Naive thymus-derived CD8-positive, alpha-beta T cell (primary cell): Measurements from ENCODE around the gene CREG1. TPM values are rescaled to one million over a fixed set of nuclear protein-coding genes. Genes with fewer than 3 reads are reported as not detected.

Experiments
- ATAC-seq, 2 donors: fragments of 150-1000 bp; cut with Tn5 transposase in 1 of 2; sonication (Bioruptor Pico), chemical (Tn5 transposase) in 1 of 2; 1 replicate in 1 of 2; 2 replicates in 1 of 2; pipeline ENCODE4 v1.10.0; 2021; ENCODE audit warnings: mild to moderate bottlenecking in 2 of 2, moderate library complexity in 2 of 2
- POLR2A ChIA-PET: fragments of 350-600 bp; sonication (Branson Sonifier 250); formaldehyde crosslinking; loops from one replicate; lab custom pipeline; 2021; ENCODE audit warnings: antibody characterized with exemption; lab: Charles Lee
- DNase-seq, 10 donors: peaks; one replicate each; pipeline versions ENCODE4 v3.0.0 to v3.0.0-alpha.2; 2020 to 2022
- H3K27ac Mint-ChIP-seq, 10 donors: one replicate each; pipeline ENCODE4 v1.8.0; 2020 to 2022; ENCODE audit warnings: mild to moderate bottlenecking in 10 of 10, mixed read lengths in 10 of 10, moderate library complexity in 4 of 10, inconsistent platforms in 1 of 10
- H3K27me3 Mint-ChIP-seq, 5 donors: one replicate each; pipeline ENCODE4 v1.8.0; 2021 to 2022; ENCODE audit warnings: mixed read lengths in 5 of 5
- H3K36me3 Mint-ChIP-seq, 3 donors: one replicate each; pipeline ENCODE4 v1.8.0; 2020 to 2022; ENCODE audit warnings: mixed read lengths in 3 of 3, mild to moderate bottlenecking in 2 of 3, inconsistent platforms in 1 of 3
- H3K4me1 Mint-ChIP-seq, 4 donors: one replicate each; pipeline ENCODE4 v1.8.0; 2021 to 2022; ENCODE audit warnings: mixed read lengths in 4 of 4
- H3K4me3 Mint-ChIP-seq, 10 donors: one replicate each; pipeline ENCODE4 v1.8.0; 2020 to 2022; ENCODE audit warnings: mild to moderate bottlenecking in 10 of 10, mixed read lengths in 10 of 10, moderate library complexity in 6 of 10, inconsistent platforms in 1 of 10
- H3K9me3 Mint-ChIP-seq, 9 donors: one replicate each; pipeline ENCODE4 v1.8.0; 2020 to 2022; ENCODE audit warnings: mixed read lengths in 9 of 9, mild to moderate bottlenecking in 3 of 9, inconsistent platforms in 1 of 9, moderate library complexity in 1 of 9
- polyA plus RNA-seq, 3 donors: library from polyadenylated mRNA; unstranded; fragments of 300-500 nt; fragmentation: Illumina TruSeq; gene quantifications; one replicate each; pipeline ENCODE4 v1.2.3, GENCODE V29; 2021
- total RNA-seq, 8 experiments: library from RNA in 2 of 8; stranded (reverse) in 2 of 8; gene quantifications; one replicate each; pipeline ENCODE4 v1.2.3 and lab custom pipeline; 2021 to 2026

Gene CREG1
- total and polyA plus RNA-seq, 5 experiments from 2014 or later: 13.8 to 26.8 (median 15.5) TPM

DNA sequence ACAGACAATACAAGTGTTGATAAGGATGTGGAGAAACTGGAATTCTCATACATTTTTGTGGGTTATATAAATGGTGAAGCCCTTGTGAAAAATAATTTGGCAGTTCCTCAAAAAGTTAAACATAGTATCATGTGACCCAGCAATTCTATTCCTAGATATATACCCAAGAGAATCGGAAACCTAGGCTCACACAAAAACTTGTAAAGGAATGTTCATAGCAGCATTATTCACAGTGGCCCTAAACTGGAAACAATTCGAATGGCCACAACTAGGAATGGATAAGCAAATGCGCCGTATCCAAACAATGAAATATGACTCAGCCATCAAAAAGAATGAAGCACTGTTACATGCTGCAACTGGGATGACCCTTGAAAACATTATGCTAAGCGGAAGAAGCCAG is 31.3 kb downstream of the CREG1 start:
- peaks cover 0 to 4% (median 0%) of the 10 kb centered on the region in 9 donors for H3K9me3 Mint-ChIP-seq
- no peak overlapping the region for H3K4me3 Mint-ChIP-seq
- ATAC-seq (no peak), DNase-seq (no peak)
- no peaks in the 10 kb centered on the region for H3K27me3 Mint-ChIP-seq
- POLR2A ChIA-PET: no interaction called here
- peaks cover 0 to 6% (median 0%) of the 10 kb centered on the region in 3 donors for H3K36me3 Mint-ChIP-seq
- peaks cover 12 to 27% (median 20%) of the 10 kb centered on the region in 4 donors for H3K4me1 Mint-ChIP-seq
- H3K27ac Mint-ChIP-seq: no peak overlapping the region

DNA sequence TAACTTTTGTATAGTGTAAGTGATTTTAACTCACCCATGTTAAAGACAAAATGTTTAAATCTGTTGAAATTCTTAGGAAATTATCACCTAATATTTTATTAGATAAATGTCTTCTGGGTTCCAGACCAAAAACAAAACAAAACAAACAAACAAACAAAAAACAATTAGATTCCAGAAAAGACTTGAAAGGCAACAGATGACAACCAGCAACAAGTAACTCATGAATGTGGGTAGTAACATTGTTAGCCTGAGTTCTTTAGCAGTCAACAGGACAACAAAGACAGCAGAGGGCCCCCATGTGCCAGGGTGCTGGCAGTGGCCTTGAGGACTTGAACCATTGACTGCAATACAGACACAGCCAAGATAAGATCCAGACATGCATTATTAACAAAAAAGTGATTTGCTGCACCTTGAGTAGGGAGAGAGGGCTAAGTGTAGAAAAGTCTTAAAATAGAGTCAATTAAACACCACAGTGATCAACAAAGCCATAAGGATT is 32.8 kb downstream of the CREG1 start:
- Mint-ChIP-seq H3K36me3 (peaks cover 0 to 15% (median 10%) of the 10 kb centered on the region in 3 donors), H3K4me1 (peaks cover 17 to 42% (median 22%) of the 10 kb centered on the region in 4 donors), H3K9me3 (peaks cover 0 to 4% (median 0%) of the 10 kb centered on the region in 9 donors), H3K4me3 (peak overlapping the region in 1 of 10 donors; percentile 16), H3K27me3 (no peaks in the 10 kb centered on the region), H3K27ac (peak overlapping the region in 5 of 10 donors; percentile 21 to 77 (median 69))
- POLR2A ChIA-PET: interaction anchor here (1.0 kb wide), 1 partner anchor 35 kb away, joined by 3 read pairs; no protein-coding TSS in a partner anchor
- no peak for ATAC-seq
- no peak for DNase-seq

DNA sequence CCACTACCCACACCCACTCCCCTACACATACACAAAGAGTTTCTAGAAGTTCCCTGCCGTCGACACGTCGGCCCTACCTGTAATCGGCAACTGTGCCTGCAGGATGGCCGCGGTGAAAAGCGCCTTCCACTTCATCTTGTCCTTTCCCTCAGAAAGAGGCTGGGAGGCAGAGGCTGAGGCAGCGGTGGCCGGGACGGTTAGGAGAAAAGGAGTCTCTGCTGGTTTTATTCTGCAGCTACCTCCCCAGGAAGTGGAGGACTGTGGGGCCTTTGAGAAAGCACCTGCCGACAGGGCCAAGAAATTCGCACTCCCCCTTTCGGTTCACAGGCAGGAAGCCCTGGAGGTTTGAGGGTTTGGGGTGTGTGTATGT is 35.2 kb downstream of the CREG1 start, which contains the start of gene CD247:
Gene CD247, minus strand, starts transcription at position 199 of the 370 bp plus-strand sequence. Its CDS starts 64 bp downstream, at position 135.
- peak; percentile 50 to 88 (median 78) for DNase-seq
- H3K27me3 Mint-ChIP-seq: no peaks in the 10 kb centered on the region
- peak; percentile 70 to 80 for ATAC-seq
- peaks cover 0 to 27% (median 20%) of the 10 kb centered on the region in 3 donors for H3K36me3 Mint-ChIP-seq
- H3K9me3 Mint-ChIP-seq: peaks cover 0 to 2% (median 0%) of the 10 kb centered on the region in 9 donors
- peaks cover 13 to 51% (median 38%) of the 10 kb centered on the region in 4 donors for H3K4me1 Mint-ChIP-seq
- H3K27ac Mint-ChIP-seq: peak within 1 kb of the TSS; percentile 97 to 100 (median 99)
- peak within 1 kb of the TSS; percentile 93 to 100 (median 99) for H3K4me3 Mint-ChIP-seq
- POLR2A ChIA-PET: interaction anchor here (0.6 to 6.6 kb wide), 22 partner anchors 10 to 297 kb away, joined by 3 to 124 read pairs (median 20); partner anchors contain the start of genes CREG1, POU2F1 and RCSD1

DNA sequence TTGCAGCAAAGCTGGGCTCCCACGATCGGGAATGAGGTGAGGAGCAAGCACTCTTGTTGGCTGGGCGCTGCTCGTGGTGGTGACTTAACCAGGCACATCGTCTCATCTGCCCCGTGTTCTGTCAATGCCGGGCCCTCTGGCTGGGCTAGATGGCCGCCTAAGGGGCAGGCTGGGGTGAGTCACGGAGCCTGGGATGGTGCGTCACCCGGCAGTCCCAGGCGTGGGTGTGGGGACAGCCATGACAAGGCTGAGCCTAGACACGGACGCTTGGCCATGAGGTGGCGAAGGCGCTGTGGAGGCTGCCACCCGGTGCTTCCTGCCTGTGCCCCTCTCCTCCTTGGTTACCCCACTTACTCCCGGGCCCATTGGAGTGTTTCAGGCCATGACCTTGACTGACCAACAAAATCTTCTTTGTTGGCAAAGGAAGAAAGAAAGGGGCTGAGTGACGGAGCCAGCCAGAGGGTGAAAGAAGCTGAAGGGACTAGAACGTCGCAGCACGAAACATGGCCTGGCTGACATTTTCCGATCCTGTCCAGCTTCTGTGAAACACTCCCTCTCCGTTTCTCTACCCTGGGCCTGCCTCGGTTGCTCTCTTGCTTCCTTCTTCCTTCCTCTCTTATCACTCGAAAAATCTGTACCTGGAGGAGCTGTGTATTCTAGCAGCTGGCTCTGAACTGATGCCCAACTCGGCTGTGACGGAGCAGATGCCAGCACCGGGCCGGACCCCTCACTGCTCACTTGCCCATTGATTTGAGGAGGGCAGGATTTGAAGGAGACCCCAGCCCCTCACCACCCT is 35.8 kb downstream of the CREG1 start:
- Mint-ChIP-seq H3K36me3 (peaks cover 0 to 29% (median 20%) of the 10 kb centered on the region in 3 donors), H3K27me3 (no peaks in the 10 kb centered on the region), H3K4me3 (peak overlapping the region; percentile 93 to 100 (median 99)), H3K27ac (peak overlapping the region; percentile 97 to 100 (median 99)), H3K4me1 (peaks cover 13 to 53% (median 42%) of the 10 kb centered on the region in 4 donors), H3K9me3 (peaks cover 0 to 2% (median 0%) of the 10 kb centered on the region in 9 donors)
- POLR2A ChIA-PET: interaction anchor here (0.7 to 6.6 kb wide), 23 partner anchors 9 to 428 kb away, joined by 3 to 124 read pairs (median 17); partner anchors contain the start of genes CREG1, GPA33, POU2F1 and RCSD1
- ATAC-seq (peak; percentile 72 to 74), DNase-seq (peak; percentile 52 to 86 (median 70))

DNA sequence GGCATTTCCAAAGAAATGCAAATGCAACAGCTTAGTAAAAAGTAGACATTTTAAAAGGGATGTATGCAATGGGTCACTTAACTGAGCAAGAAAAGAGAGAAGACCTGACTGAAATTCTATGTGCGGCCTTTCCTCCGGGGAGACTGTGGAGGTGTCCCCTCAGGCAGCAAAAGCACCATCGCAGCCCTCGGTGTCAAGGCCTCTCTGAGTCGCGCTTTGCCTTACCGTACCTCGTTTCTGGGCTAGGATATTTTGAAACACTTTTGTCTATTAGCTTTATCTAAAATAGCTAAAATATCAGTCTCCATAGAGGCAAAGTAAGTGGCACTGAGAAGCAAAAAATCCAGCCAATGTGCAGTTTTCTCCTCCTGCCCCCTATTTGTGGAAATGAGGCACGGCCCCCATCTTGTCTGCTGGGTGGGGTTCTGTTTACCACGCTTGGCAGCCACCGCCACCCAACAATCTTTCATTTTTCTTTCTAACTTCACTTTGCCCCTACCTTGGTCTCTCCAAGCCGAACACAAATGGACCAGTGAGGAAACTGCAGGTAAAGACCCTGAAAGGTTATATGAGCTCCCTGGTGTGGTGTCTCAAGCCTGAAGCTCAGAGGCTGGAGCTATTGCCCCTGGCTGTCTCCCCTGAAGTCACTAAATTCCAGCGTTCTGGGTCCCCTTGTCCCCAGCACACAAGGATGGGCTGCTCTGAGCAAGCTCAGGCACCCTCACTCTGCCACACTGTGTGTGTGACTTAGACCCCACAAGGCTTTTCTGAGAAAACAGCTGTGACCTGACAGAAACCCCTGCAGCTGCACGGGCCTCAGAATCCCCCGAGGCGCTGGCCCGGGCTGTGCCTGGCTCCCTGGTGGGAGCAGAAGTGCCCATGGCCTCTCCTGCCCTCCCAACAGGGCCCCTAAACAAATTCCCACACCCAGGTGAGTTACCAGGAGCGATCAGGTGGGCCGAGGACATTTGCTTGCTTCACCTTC is 36.9 kb downstream of the CREG1 start:
- ATAC-seq (peak; percentile 46 to 47), DNase-seq (peak; percentile 24 to 79 (median 56))
- POLR2A ChIA-PET: interaction anchor here (0.6 to 6.6 kb wide), 23 partner anchors 8 to 427 kb away, joined by 3 to 124 read pairs (median 19); partner anchors contain the start of genes CREG1, GPA33, POU2F1 and RCSD1
- Mint-ChIP-seq H3K27me3 (no peaks in the 10 kb centered on the region), H3K9me3 (no peaks in the 10 kb centered on the region), H3K36me3 (peaks cover 0 to 39% (median 25%) of the 10 kb centered on the region in 3 donors), H3K4me1 (peaks cover 22 to 64% (median 52%) of the 10 kb centered on the region in 4 donors), H3K27ac (peak overlapping the region; percentile 97 to 100 (median 99)), H3K4me3 (peak overlapping the region; percentile 93 to 100 (median 99))

DNA sequence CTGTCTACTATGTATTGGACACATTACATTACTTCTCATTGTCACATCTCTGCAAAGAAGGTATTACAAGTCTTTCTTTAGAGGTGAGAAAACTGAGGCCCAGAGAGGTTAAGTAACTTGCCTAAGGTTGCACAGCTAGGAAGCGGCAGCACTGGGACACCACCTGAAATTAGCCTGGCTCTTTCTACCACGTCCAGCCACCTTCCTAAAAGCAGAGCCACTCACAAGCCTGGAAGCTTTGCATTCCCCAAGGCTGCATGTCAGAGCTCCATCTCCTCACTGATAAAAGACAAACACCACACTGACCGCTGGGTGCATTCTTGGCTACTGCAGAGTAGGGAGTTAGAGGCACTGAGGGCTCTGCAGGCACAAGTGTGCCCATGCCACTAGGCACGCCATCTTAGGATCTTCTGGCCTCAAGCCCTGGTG is 37.7 kb downstream of the CREG1 start:
- DNase-seq: no peak
- Mint-ChIP-seq H3K4me3 (peak overlapping the region; percentile 93 to 100 (median 99)), H3K36me3 (peaks cover 0 to 44% (median 27%) of the 10 kb centered on the region in 3 donors), H3K4me1 (peaks cover 24 to 66% (median 57%) of the 10 kb centered on the region in 4 donors), H3K27me3 (no peaks in the 10 kb centered on the region), H3K27ac (peak overlapping the region; percentile 97 to 100 (median 99)), H3K9me3 (no peaks in the 10 kb centered on the region)
- ATAC-seq: no peak
- POLR2A ChIA-PET: interaction anchor here (0.6 to 6.6 kb wide), 18 partner anchors 11 to 426 kb away, joined by 3 to 124 read pairs (median 24); partner anchors contain the start of genes CREG1, GPA33 and RCSD1

DNA sequence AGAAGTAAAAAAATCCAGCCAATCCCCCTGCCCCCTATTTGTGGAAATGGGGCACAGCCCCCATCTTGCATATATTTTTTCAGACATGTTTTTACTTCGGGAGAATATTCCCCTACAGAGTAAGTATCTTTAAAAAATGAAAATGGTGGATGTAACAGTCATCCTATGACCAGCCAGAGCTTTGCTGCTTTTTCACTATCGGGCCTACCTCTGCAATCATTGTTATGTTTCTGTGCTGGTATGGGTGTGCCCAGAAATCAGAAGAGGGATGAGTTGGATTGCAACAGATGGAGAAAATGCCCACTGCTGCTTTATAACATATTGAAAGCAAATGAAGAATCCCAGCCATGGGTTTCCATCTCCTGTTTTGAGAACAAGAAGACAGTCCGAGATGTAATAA is 38.1 kb downstream of the CREG1 start:
- Mint-ChIP-seq H3K4me3 (peak overlapping the region; percentile 93 to 100 (median 99)), H3K36me3 (peaks cover 0 to 48% (median 27%) of the 10 kb centered on the region in 3 donors), H3K4me1 (peaks cover 26 to 67% (median 59%) of the 10 kb centered on the region in 4 donors), H3K27ac (peak overlapping the region; percentile 97 to 100 (median 99)), H3K27me3 (no peaks in the 10 kb centered on the region), H3K9me3 (no peaks in the 10 kb centered on the region)
- no peak for DNase-seq
- POLR2A ChIA-PET: interaction anchor here (0.7 to 6.6 kb wide), 12 partner anchors 9 to 115 kb away, joined by 3 to 124 read pairs (median 39); partner anchors contain the start of gene RCSD1
- ATAC-seq: no peak

DNA sequence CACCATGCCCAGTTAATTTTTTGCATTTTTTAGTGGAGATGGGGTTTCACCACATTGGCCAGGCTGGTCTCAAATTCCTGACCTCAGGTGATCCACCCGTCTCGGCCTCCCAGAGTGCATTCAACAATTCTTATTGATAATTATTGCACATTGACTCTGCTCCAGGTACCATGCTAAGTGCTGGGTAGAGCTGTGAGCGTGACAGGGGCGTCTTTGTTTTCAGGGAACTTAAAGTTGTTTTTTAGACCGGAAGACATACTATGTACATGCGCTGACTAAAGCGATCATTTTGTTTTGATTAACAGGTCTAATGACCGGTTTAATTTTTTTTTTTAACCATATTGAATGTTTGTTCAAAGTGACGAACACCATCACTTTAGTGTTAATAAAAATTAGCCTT is 39.3 kb downstream of the CREG1 start:
- DNase-seq (no peak), ATAC-seq (no peak)
- peak overlapping the region; percentile 85 to 100 (median 99) for H3K4me3 Mint-ChIP-seq
- H3K4me1 Mint-ChIP-seq: peaks cover 36 to 73% (median 65%) of the 10 kb centered on the region in 4 donors
- H3K9me3 Mint-ChIP-seq: no peaks in the 10 kb centered on the region
- POLR2A ChIA-PET: interaction anchor here (2.2 to 6.6 kb wide), 10 partner anchors 9 to 74 kb away, joined by 9 to 124 read pairs (median 44); no protein-coding TSS in a partner anchor
- H3K36me3 Mint-ChIP-seq: peaks cover 0 to 59% (median 31%) of the 10 kb centered on the region in 3 donors
- no peaks in the 10 kb centered on the region for H3K27me3 Mint-ChIP-seq
- peak overlapping the region; percentile 91 to 100 (median 99) for H3K27ac Mint-ChIP-seq

DNA sequence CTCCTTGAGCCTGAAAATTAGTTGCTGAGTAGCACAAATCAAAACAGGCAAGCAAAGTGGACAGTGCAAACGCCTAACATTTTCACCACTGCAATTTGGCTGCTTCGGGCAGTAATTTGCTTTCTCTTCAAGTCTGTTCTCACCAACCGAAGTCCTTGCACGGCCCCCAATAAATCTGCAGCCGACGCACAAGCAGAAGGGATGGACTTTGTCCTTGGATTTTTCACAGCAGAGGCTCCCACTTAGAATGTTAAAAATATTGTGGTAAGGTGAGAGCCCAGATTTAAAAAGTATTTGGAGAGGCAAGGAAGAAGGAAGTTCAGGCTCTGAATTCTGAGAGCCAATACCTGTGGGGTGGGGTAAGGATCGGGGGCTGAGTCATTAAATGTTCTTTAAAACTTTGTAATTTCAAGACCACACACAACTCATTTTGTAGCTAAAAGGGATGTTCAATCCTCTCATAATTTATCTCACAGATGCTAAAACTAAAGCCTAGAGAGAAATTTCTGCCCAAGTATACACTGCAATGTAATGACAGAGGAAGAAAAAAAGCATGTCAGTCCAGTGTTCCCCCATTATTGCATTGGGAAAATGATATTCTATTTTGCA is 41.4 kb downstream of the CREG1 start:
- peaks cover 34 to 79% (median 78%) of the 10 kb centered on the region in 4 donors for H3K4me1 Mint-ChIP-seq
- H3K4me3 Mint-ChIP-seq: peak overlapping the region; percentile 70 to 99 (median 82)
- no peaks in the 10 kb centered on the region for H3K9me3 Mint-ChIP-seq
- peaks cover 0 to 80% (median 39%) of the 10 kb centered on the region in 3 donors for H3K36me3 Mint-ChIP-seq
- no peaks in the 10 kb centered on the region for H3K27me3 Mint-ChIP-seq
- H3K27ac Mint-ChIP-seq: peak overlapping the region; percentile 60 to 100 (median 94)
- DNase-seq (no peak), ATAC-seq (no peak)
- POLR2A ChIA-PET: interaction anchor here (1.5 kb wide), 1 partner anchor 57 kb away, joined by 5 read pairs; no protein-coding TSS in a partner anchor

DNA sequence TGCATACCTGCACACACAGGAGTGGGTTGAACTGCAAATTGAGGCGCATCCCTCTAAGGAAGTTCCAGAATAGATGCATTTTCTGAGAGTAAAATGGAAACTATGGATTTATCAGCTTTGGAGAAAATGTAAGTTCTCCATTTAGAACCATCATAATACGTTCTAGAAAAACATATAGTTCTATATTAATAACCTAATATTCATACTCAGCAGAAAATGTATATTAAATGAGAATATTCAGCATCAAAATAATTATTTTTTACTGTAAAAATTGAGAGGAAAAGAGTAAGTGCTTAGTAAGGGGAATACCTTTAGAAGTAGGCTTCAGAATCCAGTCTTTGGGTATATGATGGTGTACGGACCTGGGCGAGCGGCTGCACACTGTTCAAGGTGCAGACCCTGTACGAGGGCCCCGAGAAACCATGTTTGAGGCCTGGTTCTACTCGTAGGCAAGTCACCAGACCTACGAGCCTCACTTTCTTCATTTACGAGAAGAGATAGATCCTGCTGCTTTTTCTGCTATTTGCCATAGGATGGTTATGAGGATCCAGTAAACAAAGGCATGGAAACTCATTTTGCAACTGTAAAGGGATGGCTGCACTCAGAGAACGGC is 42.1 kb downstream of the CREG1 start:
- peak overlapping the region; percentile 61 to 100 (median 90) for H3K27ac Mint-ChIP-seq
- no peaks in the 10 kb centered on the region for H3K9me3 Mint-ChIP-seq
- DNase-seq (no peak), ATAC-seq (no peak)
- peaks cover 31 to 85% (median 81%) of the 10 kb centered on the region in 4 donors for H3K4me1 Mint-ChIP-seq
- H3K27me3 Mint-ChIP-seq: no peaks in the 10 kb centered on the region
- POLR2A ChIA-PET: interaction anchor here (1.0 to 1.9 kb wide), 4 partner anchors 11 to 57 kb away, joined by 3 to 6 read pairs (median 5); no protein-coding TSS in a partner anchor
- peaks cover 0 to 83% (median 38%) of the 10 kb centered on the region in 3 donors for H3K36me3 Mint-ChIP-seq
- H3K4me3 Mint-ChIP-seq: peak overlapping the region; percentile 70 to 99 (median 84)
